Activated CD4-positive, CD25-positive, alpha-beta regulatory T cell treated with anti-CD3 and anti-CD28 coated beads, Interleukin-2, amount 50 U/mL, for 16 hours (primary cell): ENCODE data around the gene ENPP6.

Source experiments
- DNase-seq: peaks from one replicate; pipeline ENCODE4 v3.0.0-alpha.2; 2020; ENCODE audit warnings: low read depth, low spot score

ENPP6 gene

DNA sequence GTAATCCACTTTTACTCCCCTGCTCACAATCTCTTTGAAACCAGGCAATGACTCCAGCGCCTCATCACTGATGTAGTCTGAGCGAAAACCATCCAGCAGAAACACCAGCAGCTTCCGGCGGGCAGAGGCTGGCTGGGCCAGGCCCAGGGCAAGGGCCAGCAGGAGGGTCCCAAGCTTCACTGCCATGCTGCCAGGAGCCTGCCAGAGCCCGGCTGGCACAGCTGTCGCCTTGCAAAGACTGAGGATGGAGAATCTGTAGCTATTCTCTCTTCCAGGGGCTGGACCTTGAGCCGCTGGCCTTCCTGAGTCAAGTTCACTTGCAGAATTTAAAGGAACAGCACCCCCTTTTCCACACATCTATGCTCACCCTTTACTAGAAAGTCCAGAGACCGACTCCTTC is at the start of gene ENPP6:
ENPP6 (minus strand) TSS at position 240 of the 400 bp plus-strand sequence; CDS start at position 186, 54 bp downstream.
- no peak for DNase-seq

DNA sequence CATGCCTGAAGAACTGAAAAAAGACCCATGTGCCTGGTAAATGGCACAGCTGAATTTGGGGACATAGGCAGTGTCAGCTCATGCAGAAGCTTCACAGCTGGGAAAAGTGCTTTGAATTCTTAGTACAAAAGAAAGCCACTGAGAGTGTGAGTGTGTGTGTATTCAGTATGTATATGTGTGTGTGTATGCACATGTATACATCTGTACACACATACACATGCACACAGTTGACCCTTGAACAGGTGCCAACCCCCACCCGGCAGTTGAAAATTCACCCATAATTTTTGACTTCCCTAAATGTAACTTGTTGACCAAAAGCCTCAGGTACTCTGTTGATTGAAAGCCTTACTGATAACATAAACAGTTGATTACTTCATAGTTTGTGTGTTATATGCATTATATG is 49.5 kb upstream of the ENPP6 start:
- no peak for DNase-seq

DNA sequence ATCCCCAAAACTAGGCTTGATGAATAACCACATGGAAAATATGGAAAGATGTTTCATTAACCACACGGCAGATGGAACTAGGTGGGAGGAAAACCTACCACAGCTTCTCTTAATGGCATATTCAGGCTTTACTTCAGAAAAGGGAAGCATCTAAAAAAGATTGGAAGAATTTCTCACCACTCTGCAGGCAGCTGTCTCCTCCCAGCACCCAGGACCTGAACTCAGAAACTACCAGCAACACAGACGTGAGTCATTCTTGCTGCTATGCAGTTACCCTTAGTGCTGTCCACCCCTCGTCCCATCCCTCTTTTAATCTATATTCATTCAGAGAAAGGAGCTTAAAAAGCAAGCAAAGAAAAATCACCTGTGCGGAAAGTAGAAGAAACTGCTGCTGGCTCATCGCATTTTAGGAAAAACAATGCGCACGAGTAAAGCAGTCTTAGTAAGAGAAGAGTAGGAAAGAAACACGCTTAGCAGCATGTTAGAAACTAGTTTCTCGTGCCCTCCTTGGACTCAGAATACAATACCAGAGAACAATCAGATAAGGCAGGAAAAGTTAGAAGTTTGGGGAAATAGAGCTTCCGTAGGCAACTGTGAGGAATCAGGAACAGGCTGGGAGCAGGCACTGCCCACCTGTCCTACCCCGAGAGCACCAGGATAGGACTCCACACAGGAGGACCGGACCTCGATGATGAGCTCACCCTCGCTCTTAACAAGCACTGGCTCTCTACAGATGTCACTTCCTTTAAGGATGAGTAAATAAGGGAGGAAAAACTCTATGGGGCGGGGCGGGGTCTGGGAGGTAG is 48.1 kb upstream of the ENPP6 start:
- DNase-seq = no peak

DNA sequence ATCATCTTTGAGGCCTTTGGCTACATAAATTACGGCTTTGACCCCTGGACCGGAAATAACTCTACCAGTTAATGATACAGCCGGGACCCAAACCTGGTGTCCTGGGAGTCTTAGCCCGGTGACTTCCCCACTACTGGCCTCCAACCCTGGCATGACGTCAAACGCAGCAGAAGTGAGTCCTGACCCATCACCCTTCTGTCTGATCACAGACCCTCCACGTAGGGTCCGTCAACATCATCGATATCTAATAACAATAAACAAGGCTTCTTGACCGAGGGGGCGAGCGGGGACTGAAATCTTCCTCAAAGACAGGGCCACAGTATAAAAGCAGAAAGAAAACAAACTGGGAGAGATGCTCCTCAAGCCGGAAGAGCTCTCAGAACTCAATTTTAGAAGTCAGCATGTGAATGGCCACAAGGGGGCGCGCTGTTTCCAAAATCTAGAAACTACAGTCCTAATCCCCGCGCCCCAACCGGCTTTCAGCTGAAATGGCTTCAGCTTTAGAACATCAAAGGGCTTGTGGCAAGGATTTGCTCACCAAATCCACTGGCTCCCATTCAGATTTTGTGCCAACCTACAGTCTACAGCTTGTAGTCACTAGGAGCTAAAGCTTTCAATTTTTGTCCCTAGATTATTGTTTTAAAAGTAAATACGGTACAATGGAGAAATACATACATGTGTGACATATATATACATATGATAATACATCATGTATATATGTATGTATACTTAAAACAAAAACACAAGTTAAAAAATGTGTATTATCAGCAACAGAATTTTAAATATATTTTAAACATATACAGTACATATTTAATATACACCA is 46.4 kb upstream of the ENPP6 start:
- peak; percentile 88 for DNase-seq

DNA sequence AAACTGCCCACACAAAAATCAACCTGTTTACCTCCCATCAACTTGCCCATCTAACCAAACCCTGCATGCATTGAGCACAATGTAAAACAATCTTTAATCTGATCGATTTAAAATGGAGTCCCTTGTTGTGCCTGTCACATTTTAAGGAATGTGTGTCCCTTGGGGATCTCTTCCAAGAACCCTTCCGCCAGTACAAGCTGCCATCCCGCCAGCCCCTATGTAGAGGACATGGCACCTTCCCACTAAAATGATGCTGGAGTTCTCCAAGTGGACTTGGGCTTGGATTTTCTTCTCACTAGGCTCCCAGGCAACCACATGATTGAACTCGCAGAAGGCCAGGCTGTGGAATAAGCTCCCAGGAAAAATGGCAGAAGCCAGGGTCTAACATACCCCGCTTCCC is 45.8 kb upstream of the ENPP6 start:
- no peak for DNase-seq

DNA sequence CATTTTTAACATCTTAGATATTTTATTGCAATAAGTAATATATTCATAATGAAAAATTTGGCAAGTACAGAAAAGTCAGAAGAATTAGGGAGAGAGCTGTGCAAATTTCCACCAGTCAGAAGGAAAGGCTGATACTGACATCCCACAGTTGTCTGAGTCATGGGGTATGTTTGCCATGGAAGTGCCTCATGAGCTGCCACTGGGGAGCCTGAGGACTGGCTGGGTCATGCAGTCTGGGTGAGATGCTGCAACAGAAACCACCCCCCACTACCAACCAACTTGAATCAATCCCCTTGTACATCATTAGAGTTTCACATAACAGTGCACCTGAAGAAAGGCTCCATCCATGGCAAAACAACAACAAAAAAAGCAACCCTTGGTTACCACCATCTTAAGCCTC is 45.2 kb upstream of the ENPP6 start:
- no peak for DNase-seq

DNA sequence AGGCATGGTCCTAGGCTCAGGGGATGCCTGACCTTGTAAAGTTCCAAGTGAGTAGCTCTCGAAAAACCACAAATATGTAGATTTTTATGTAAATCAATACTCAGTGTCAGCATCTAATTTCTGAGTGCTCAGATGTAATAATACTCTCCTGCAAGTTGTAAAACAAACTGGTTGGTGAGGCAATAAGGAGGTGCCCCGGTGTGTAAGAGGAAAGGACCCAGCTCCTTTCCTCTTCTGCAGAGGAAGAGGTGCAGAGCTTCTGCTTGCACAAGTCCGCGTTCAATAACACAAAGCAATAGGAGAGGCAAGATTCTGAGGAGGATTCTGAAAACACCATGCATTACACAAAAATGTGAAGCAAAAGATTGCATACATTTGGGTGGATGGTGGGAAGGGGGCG is 43.6 kb upstream of the ENPP6 start:
- DNase-seq = no peak

DNA sequence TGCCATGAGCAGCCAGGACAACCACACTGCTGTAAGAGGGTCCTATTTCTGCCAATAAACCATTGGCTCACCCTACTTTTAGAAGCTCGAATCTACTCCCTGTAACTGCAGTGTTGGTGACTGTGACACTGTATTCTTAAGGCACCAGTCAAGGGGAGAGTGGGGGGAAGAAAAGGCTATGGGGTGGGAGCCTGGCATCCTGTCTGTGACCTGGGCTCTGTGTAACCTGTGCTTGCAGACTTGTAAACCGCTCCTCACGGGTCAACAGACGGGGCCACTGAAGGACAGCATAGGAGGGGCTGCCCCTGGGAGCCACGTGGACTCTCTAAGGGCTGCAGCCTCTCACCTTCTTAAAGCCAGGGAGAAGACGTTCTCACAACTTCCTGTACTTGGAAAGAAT is 42.2 kb upstream of the ENPP6 start:
- DNase-seq = no peak

DNA sequence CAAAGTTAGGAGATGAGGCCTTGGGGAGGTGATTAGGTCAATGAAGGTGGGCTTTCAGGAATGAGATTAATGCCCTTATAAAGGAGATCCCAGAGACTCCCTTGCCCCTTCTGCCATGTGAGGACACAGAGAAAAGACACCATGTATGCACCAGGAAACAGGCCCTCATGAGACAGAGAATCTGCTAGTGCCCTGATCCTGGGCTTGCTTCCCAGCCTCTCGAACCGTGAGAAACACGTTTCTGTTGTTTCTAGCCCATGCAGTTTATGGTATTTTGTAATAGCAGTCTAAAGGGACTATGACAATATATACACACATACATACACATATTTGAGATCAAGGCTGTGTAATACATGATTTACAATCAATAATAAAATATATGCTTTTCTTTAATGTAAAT is 41.4 kb upstream of the ENPP6 start:
- DNase-seq = no peak

DNA sequence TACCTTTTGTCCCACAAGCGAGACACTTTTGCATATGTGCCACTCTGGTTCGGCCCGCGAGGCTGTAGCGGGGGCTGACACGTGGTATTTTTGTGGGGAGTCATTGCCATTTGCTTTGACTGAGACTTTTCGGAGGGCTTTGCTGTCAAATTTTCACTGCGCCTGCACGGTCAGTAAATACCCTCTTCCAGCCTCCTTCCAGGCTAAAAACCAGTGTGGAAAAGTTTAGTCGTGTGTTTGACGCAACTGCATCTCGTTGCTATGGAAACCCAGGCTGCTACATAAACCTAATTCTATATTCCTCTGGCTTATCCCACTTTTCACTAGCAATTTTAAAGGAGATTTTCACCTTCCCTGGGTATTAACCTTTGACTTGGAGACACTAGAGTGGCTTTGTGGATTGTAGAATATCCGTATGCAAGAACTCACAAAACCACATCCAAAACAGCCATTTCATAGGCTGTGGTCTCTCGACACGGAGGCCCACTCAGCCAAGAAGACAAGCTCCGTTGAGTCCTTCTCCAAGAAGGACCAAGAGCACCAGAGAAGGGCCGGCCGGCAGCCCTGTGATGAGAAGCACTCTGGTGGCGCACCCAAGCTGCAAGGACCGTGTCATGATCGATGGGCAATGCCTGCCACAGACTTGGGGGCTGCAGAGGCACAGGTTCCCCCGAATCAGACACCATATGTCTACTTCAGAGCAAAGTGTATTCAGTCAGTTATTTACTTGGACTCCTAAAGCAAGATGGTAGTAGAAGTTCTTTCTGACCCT is 38.4 kb upstream of the ENPP6 start:
- no peak for DNase-seq

DNA sequence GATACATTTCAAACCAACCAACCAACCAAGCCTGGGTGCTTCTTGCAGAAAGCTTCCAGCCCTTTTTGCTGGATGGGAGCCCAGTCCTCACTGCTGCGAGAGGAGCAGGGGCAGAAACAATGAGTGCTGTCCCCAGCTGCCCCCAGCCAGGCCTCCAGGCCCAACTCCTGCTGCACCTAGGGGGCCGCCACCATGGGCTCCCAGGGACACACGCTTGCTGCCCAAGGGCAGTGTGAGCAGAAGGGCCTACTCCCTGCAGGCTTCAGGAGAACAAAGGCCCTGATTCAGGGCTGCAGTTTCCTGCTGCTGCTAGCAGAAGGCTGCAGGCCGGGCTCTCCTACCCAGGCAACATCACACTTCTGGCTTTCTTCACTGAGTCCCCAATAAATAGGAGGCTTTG is 37.7 kb upstream of the ENPP6 start:
- no peak for DNase-seq

DNA sequence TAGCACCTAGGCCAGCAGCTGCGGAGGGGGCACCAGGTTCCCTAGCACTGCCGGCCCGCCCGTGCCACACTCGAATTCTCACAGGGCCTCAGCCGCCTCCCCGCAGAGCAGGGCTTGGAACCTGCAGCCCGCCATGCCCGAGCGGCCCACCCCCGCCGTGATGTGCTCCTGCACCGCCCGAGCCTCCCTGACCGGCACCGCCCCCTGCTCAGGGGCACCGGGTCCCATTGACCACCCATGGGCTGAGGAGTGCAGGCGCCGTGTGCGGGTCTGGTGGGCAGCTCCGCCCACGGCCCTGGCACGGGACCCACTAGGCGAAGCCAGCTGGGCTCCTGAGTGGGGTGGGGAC is 35.4 kb upstream of the ENPP6 start:
- no peak for DNase-seq

DNA sequence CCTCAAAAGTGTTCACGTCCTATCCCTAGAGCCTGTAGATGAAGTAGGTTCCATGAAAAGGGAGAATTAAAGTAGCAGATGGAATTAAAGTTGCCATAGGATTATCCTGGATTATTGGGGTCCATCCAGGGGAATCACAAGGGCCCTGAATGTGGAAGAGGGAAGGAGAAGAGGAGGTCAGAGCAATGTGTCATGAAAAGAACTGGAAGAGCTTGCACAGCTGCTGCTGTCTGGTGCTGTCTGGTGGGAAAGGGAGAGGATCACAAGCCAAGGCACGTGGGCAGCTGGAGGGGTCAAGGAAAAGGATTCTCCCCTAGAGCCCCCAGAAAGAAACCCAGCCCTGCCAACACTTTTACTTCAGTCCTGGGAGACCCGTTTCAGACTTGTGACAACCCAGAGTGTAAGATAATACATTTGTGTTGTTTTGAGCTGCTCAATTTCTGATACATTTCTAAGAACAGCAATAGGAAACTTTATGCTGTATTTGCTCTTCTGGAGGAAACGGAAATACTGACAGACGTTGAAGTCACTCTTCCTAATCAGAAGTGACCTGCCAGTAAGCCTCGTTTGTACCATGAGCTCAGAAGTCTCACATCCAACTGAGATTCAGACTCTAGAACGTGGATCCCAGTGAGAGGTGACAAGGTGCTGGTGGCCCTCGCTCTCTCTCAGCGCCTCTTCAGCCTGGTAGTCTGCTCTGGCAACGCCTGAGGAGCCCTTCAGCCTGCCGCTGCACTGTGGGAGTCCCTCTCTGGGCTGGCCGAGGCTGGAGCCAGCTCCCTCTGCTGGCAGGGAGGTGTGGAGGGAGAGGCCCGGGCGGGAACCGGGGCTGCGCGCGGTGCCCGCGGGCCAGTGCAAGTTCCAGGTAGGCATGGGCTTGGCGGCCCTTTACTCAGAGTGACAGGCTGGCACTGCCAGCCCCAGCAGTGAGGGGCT is 34.7 kb upstream of the ENPP6 start:
- no peak for DNase-seq

DNA sequence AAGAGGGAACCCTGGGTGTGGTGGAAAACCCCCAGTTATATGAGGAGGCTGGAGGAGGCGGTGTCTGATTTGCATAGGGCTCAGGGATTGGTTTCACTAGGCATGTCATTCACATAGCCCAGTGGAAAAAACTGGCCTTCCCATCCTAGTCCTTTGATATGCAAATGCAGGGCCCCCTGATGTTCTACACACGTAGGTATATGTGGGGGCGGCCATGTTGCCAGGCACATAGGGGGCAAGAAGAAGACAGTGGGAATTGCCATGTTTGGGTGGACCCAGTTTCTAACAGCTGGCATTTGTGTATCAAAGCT is 34.0 kb upstream of the ENPP6 start:
- DNase-seq = no peak

DNA sequence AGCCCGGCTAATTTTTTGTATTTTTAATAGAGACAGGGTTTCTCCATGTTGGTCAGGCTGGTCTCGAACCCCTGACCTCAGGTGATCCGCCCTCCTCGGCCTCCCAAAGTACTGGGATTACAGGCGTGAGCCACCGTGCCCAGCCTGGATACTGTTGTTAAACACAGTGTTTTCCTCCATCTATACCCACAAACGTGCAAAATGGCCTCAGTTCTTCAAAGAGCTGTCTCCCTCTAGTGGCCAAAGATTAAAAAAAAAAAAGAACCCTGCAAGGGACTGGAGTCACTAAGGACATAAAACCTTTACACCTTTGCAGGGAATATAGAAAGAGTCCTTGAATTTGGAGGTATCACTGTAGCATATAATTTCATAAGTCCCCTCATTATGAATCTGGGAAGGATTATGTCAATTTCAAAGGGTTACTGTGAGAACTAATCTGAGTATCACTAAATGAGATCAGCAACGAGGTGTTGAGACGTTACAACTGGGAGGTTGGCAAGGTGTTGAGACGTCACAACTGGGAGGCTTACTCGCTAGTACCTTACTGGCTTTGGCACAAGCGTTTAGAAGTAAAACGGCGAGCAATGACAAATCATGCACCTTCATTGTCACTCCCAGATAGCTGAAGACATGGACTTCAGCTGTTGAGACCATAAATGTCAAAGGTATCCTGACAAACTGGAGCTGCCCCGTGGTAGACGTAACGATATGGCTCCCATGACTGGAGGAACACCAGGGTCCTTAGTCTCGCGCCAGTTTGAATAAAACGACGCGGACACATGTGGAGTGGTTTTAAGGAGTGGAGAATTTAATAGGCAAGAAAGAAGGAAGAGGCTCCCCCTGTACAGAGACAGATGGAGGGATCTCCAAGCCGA is 33.4 kb upstream of the ENPP6 start:
- no peak for DNase-seq

DNA sequence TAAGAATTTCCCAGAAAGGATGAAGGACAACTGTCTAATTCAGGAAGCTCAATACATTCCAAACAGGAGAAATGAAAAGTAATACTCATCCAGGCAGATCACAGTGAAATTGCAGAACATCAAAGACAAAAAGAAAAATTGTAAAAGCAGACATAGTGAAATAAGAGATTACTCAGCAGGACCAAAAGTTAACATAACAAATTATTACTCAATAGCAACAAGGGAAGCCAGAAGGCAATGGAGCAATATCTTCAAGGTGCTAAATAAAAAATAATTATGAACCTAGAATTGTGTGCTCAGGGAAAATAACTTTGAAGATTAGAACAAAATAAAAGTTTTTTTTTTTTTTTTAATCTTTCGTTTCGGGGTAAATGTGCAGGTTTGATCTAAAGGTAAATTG is 30.5 kb upstream of the ENPP6 start:
- DNase-seq = no peak

DNA sequence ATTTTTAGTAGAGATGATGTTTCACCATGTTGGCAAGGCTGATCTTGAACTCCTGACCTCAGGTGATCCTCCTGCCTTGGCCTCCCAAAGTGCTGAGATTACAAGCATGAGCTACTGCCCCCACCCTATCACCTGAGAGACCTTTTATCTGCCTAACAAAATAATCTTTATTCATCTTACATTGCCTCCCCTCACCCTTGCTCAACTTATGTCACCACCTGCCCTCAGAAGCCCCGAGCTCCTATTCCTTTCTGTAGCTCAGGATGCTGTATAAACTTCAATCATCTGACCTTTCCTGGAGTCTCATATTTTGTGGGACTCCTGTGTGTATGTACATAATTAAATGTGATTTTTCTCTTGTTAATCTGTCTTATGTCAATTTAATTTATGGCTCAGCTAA is 29.7 kb upstream of the ENPP6 start:
- DNase-seq = no peak

DNA sequence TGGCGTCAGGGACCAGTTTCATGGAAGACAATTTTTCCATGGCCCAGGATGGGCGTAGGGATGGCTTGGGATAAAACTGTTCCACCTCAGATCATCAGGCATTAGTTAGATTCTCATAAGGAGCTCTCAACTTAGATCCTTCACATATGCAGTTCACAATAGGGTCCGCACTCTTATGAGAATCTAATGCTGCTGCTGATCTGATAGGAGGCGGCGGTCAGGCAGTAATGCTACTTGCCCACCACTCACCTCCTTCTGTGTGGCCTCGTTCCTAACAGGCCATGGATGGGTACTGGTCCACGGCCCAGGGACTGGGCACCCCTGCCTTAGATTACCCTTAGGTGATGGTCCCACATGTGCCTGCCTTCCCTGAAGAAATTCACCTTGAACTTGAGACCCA is 28.8 kb upstream of the ENPP6 start:
- no peak for DNase-seq

DNA sequence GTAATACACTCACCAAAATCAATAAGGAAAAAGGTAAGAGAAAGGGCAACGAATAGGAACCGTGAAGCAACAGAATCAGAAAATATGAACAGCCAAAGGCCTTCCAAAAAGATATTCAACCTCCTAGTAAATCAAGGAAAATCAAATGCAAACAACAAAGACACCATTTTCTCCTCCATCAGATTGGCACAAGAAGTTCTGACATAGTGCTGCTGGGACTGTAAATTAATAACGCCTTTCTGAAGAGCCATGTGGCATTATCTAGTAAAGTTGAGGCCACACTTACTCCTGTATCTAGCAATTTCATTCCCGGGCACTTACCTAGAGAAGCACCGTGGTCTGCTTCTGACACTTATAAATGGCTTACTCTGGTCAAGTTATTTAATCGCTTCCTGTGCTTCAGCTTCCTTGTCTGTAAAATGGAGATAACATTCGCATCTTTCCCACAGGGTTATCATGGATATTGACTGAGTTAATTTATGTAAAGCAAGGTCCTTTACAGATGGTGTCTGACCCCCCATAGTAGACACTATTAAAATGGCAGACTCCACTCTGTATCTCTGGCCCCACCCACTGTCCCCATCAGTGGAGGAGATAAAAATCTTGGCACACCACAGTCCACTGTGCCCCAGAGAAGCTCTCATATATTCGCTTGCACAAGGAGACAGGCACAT is 20.5 kb upstream of the ENPP6 start:
- no peak for DNase-seq

DNA sequence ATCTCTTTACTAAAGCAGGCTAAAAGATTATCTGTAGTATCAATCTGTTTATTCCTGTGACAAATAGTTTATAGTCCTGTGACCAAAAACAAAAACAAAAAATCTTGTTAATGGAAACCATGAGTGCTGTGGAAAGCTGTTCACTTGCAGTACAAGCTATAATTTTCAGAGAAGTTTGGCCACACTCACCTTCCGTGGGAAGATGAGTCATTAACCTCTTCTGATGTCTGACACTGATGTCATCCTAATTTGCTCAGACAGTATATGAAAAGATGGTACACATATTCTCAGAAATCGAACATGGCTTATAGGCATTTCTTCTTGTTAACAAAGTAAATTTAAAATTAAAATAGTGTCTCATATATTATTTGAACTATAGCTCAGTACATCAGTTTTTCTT is 19.9 kb upstream of the ENPP6 start:
- DNase-seq = no peak
